SJSA1 (cell line): ENCODE data around the gene TMPRSS5. TPM values are rescaled to one million over a fixed set of nuclear protein-coding genes. Genes with fewer than 3 reads are reported as not detected.

Experiments
- DNase-seq, 2 experiments: peaks; one replicate each; pipeline ENCODE4 v3.0.0-alpha.2; 2015 to 2020; ENCODE audit warnings: low spot score in 2 of 2, low read depth in 1 of 2
- H3K27ac ChIP-seq: fragments of 250-450 bp; sonication (Bioruptor Pico); 2 replicates; pipeline ENCODE4 v1.5.1; 2020; ENCODE audit warnings: mild to moderate bottlenecking, moderate library complexity
- H3K27me3 ChIP-seq: fragments of 250-450 bp; sonication (Bioruptor Pico); replicated peaks from 2 replicates; pipeline ENCODE4 v1.5.1; 2020; ENCODE audit warnings: mild to moderate bottlenecking, moderate library complexity
- H3K36me3 ChIP-seq: fragments of 250-450 bp; sonication (Bioruptor Pico); 2 replicates; pipeline ENCODE4 v1.5.1; 2020; ENCODE audit warnings: mild to moderate bottlenecking
- H3K4me1 ChIP-seq: fragments of 250-450 bp; sonication (Bioruptor Pico); replicated peaks from 2 replicates; pipeline ENCODE4 v1.6.1; 2021; ENCODE audit warnings: mild to moderate bottlenecking
- H3K4me3 ChIP-seq: fragments of 250-450 bp; sonication (Bioruptor Pico); 2 replicates; pipeline ENCODE4 v1.5.1; 2020; ENCODE audit warnings: mild to moderate bottlenecking
- H3K9me3 ChIP-seq: fragments of 250-450 bp; sonication (Bioruptor Pico); replicated peaks from 2 replicates; pipeline ENCODE4 v1.5.1; 2020; ENCODE audit warnings: mild to moderate bottlenecking
- total RNA-seq: library from RNA; depleted of rRNA; stranded (reverse); fragments of >200 nt; shearing (Covaris generic); gene quantifications from 2 replicates; pipeline ENCODE4 v1.2.3, GENCODE V29; 2014; rRNA removed

TMPRSS5 gene
- total RNA-seq, 1 experiment from 2014 or later, result 0.11 TPM

GRCh38 chr11:113644605-113645004, 61.5 kb downstream of the TMPRSS5 start:
- no peak for DNase-seq

GRCh38 chr11:113643701-113644100, 62.4 kb downstream of the TMPRSS5 start:
- no peak overlapping the region for H3K27ac ChIP-seq

More at GRCh38 chr11:113644605-113645004, 61.5 kb downstream of the TMPRSS5 start:
- H3K36me3 ChIP-seq, result no peaks in the 10 kb centered on the region
- no peaks in the 10 kb centered on the region for H3K9me3 ChIP-seq
- no peak overlapping the region for H3K27ac ChIP-seq
- H3K4me3 ChIP-seq, result no peak overlapping the region
- no peaks in the 10 kb centered on the region for H3K27me3 ChIP-seq
- H3K4me1 ChIP-seq, result peaks cover 9% of the 10 kb centered on the region

GRCh38 chr11:113643006-113643585, 63.0 kb downstream of the TMPRSS5 start:
- Histone ChIP-seq H3K36me3 (no peaks in the 10 kb centered on the region), H3K9me3 (no peaks in the 10 kb centered on the region), H3K4me1 (peaks cover 7% of the 10 kb centered on the region), H3K4me3 (no peak overlapping the region), H3K27me3 (no peaks in the 10 kb centered on the region), H3K27ac (no peak overlapping the region)
- no peak for DNase-seq

More at GRCh38 chr11:113643701-113644100, 62.4 kb downstream of the TMPRSS5 start:
- no peak overlapping the region for H3K4me3 ChIP-seq
- no peaks in the 10 kb centered on the region for H3K9me3 ChIP-seq
- no peaks in the 10 kb centered on the region for H3K36me3 ChIP-seq
- peaks cover 9% of the 10 kb centered on the region for H3K4me1 ChIP-seq
- no peak for DNase-seq
- H3K27me3 ChIP-seq, result no peaks in the 10 kb centered on the region

- H3K27ac ChIP-seq, result no peak overlapping the region
- H3K27me3 ChIP-seq, result no peaks in the 10 kb centered on the region
- DNase-seq, result no peak
- H3K4me3 ChIP-seq, result no peak overlapping the region
- no peaks in the 10 kb centered on the region for H3K9me3 ChIP-seq
- H3K4me1 ChIP-seq, result no peaks in the 10 kb centered on the region
- H3K36me3 ChIP-seq, result no peaks in the 10 kb centered on the region
Observed at GRCh38 chr11:113642090-113642489, 64.0 kb downstream of the TMPRSS5 start.

GRCh38 chr11:113638376-113638775, 67.7 kb downstream of the TMPRSS5 start:
- DNase-seq, result no peak
- no peak overlapping the region for H3K4me3 ChIP-seq
- H3K27ac ChIP-seq, result no peak overlapping the region
- H3K36me3 ChIP-seq, result no peaks in the 10 kb centered on the region
- peaks cover 2% of the 10 kb centered on the region for H3K4me1 ChIP-seq
- H3K9me3 ChIP-seq, result no peaks in the 10 kb centered on the region
- H3K27me3 ChIP-seq, result no peaks in the 10 kb centered on the region

GRCh38 chr11:113637636-113638035, 68.5 kb downstream of the TMPRSS5 start:
- no peaks in the 10 kb centered on the region for H3K9me3 ChIP-seq
- DNase-seq, result no peak
- no peaks in the 10 kb centered on the region for H3K36me3 ChIP-seq
- no peak overlapping the region for H3K27ac ChIP-seq
- no peaks in the 10 kb centered on the region for H3K27me3 ChIP-seq
- H3K4me1 ChIP-seq, result peaks cover 9% of the 10 kb centered on the region
- H3K4me3 ChIP-seq, result no peak overlapping the region

Other genes with a start within 250 kb of the TMPRSS5 start
- gene DRD2, start 230.9 kb downstream of the TMPRSS5 start, total RNA-seq, result not detected in 2 replicates
- 16.8 and 22.4 TPM in 2 replicates for gene ZW10, start 67.4 kb upstream of the TMPRSS5 start, total RNA-seq
- gene CLDN25, start 73.5 kb upstream of the TMPRSS5 start, total RNA-seq, result not detected in 2 replicates
- 10.7 and 16.9 TPM in 2 replicates for gene USP28, start 169.3 kb upstream of the TMPRSS5 start, total RNA-seq
- gene HTR3B, start 198.5 kb upstream of the TMPRSS5 start, total RNA-seq, result not detected in 2 replicates